GM10248 (cell line): ENCODE measurements around the gene CAMK1D.

Experiments used
- CTCF ChIA-PET: fragments of 300-600 bp; sonication (Branson Sonifier 250); formaldehyde crosslinking; extraction: SDS; loops from one replicate; lab custom pipeline; 2021; ENCODE audit warnings: antibody characterized with exemption; lab: Yijun Ruan, JAX
- POLR2A ChIA-PET: fragments of 350-650 bp; sonication (Branson Sonifier 250); formaldehyde crosslinking; extraction: SDS; loops from one replicate; lab custom pipeline; 2020; ENCODE audit warnings: antibody characterized with exemption; lab: Yijun Ruan, JAX
- DNase-seq: peaks from one replicate; pipeline ENCODE4 v3.0.0; 2012; ENCODE audit errors: extremely low spot score
- TF ChIP-seq, protein P1 (sequence below): IDR thresholded peaks from 2 replicates; pipeline ENCODE4 v1.5.1; 2012; ENCODE audit warnings: mild to moderate bottlenecking, low read depth; ENCODE audit errors: extremely low read depth, missing control alignments, control extremely low read depth

Gene CAMK1D

DNA sequence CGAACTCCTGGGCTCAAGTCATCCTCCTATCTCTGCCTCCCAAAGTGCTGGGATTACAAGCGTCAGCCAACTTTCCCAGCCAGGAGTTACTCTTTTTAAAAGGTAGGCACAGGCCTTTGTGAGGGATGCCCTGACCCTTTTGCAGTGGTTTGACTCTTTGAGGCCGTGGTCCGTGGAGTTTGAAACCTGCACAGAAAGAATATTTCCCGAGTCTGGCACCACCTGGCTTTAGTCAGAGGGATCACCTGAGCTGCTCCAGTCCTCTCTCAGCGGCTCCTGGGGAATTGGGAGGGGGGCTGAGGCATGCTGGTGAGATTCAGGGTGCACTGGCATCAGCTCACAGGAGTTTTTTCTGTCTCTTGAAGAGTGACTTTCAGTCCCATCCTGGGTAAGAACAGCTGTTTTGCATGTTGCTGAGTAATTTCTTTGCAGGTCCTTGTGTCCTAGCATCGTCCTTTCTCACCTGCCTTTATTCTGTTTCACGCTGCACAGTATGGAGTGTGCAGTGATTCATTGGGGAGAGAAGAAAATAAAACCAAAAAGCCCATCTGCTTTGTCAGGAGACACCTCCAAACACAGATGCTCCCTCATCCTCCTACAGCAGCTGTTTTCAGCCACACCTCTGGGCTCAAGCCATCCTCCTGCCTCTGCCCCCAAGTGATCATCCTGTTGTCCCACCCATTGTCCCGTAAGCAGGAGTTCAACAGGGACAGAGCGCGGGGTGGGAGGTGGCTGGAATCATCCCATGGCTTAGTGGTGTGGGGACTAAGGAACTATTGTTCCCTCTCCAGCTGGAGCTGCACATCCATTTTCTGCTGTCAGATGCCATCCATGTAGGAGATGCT, 284.7 kb downstream of the CAMK1D start:
- CTCF ChIA-PET, result interaction anchor here (1.3 to 3.6 kb wide), 3 partner anchors 15 to 30 kb away, joined by 3 to 13 read pairs (median 4); no protein-coding TSS in a partner anchor
- DNase-seq, result no peak
- POLR2A ChIA-PET, result interaction anchor here (1.0 kb wide), 1 partner anchor 370 kb away, joined by 3 read pairs; no protein-coding TSS in a partner anchor
- TF ChIP-seq, protein P1, sequence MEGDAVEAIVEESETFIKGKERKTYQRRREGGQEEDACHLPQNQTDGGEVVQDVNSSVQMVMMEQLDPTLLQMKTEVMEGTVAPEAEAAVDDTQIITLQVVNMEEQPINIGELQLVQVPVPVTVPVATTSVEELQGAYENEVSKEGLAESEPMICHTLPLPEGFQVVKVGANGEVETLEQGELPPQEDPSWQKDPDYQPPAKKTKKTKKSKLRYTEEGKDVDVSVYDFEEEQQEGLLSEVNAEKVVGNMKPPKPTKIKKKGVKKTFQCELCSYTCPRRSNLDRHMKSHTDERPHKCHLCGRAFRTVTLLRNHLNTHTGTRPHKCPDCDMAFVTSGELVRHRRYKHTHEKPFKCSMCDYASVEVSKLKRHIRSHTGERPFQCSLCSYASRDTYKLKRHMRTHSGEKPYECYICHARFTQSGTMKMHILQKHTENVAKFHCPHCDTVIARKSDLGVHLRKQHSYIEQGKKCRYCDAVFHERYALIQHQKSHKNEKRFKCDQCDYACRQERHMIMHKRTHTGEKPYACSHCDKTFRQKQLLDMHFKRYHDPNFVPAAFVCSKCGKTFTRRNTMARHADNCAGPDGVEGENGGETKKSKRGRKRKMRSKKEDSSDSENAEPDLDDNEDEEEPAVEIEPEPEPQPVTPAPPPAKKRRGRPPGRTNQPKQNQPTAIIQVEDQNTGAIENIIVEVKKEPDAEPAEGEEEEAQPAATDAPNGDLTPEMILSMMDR, result no peak

DNA sequence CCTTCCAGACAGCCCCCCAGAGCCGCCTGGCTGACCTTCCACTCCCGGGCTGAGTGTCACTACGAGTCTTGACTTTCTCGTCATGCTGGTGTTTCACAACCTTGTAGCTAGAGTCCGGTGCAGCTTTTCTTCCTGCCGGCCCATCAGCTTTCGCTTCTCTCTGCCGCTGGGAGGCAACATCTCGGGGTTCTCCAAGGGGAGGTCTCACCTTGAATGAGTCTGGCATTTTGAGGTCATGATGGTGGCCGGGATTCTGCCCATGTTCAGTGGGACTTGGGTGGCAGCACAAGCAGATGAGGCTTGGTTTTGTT, 285.2 kb downstream of the CAMK1D start:
- TF ChIP-seq, protein P1, result no peak
- POLR2A ChIA-PET, result interaction anchor here (1.0 kb wide), 1 partner anchor 370 kb away, joined by 3 read pairs; no protein-coding TSS in a partner anchor
- CTCF ChIA-PET, result interaction anchor here (1.9 to 3.6 kb wide), 2 partner anchors 15 to 22 kb away, joined by 4 to 13 read pairs; no protein-coding TSS in a partner anchor

GRCh38 chr10:12635127-12635541, 285.8 kb downstream of the CAMK1D start:
- TF ChIP-seq, protein P1, result no peak
- ChIA-PET CTCF (interaction anchor here (1.9 to 3.6 kb wide), 2 partner anchors 16 to 21 kb away, joined by 4 to 13 read pairs; no protein-coding TSS in a partner anchor), POLR2A (no interaction called here)
- no peak for DNase-seq

More for the DNA sequence above, 285.2 kb downstream of the CAMK1D start:
- no peak for DNase-seq

GRCh38 chr10:12636571-12636970, 287.2 kb downstream of the CAMK1D start:
- TF ChIP-seq, protein P1, result no peak
- DNase-seq, result no peak
- POLR2A ChIA-PET, result no interaction called here
- CTCF ChIA-PET, result no interaction called here

- ChIA-PET CTCF (interaction anchor here (0.9 to 4.1 kb wide), 3 partner anchors 10 to 72 kb away, joined by 3 to 24 read pairs (median 3); no protein-coding TSS in a partner anchor), POLR2A (interaction anchor here (0.5 kb wide), 1 partner anchor 601 kb away, joined by 3 read pairs; no protein-coding TSS in a partner anchor)
- TF ChIP-seq, protein P1, result no peak
- DNase-seq, result no peak
These were observed 288.3 kb downstream of the CAMK1D start for GRCh38 chr10:12637649-12638048.

DNA sequence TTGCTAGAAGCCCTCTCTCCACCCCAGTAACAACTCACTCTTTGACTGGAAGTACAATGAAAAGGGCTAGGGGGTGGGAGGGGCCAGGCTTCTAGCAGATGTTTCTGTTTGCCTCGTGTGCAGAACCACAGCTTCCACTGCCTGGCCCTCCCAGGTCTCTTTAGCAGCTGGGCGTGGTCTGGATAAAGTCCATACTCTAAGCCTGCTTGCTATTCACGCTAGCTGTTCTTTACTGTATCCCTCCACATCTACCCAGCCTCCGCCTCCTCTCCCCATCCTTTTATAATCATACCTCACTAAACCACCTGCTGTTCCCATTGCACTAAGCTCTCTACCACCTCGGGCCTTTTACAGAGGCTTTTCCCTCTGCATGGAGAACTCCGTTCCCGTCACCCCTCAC, 288.8 kb downstream of the CAMK1D start:
- no peak for DNase-seq
- CTCF ChIA-PET, result interaction anchor here (0.9 to 4.1 kb wide), 3 partner anchors 10 to 72 kb away, joined by 3 to 24 read pairs (median 3); no protein-coding TSS in a partner anchor
- TF ChIP-seq, protein P1, result no peak
- POLR2A ChIA-PET, result interaction anchor here (0.5 kb wide), 1 partner anchor 601 kb away, joined by 3 read pairs; no protein-coding TSS in a partner anchor
